ENCODE data around the gene WNT1. TPM values are rescaled to one million over a fixed set of nuclear protein-coding genes. Genes with fewer than 3 reads are reported as not detected.

WNT1 gene
- total and polyA plus RNA-seq, 2 donors (not counting 3 experiments of a cell fraction or from before 2014, with no cell fraction given), result not detected

DNA sequence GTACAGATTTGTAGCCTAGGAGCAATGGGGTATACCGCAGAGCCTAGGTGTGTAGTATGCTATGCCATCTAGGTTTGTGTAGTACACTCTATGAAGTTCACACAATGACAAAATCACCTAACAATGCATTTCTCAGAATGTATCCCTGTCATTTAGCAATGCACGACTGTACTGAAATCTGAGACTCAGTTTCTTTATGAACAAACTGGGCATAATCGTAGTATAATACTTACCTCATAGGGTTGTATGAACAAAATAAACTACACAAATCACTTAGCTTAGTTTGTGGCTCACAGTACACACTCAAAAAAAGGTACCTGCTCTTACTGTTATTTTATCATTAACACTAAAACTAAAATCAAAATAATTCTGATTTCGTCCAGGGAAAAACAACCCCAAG is 47.3 kb downstream of the WNT1 start:
- Histone ChIP-seq H3K9ac (replicated peaks; ENCODE audit: extremely low read depth, insufficient read depth, low read length) (no peak overlapping the region), H3K9me1 (replicated peaks; ENCODE audit: control insufficient read depth, extremely low read depth, insufficient read depth, low read length) (no peaks in the 10 kb centered on the region), H3K4me2 (ENCODE audit: insufficient read depth, low read length) (no peak overlapping the region), H3K27me3 (ENCODE audit: control insufficient read depth in 2 of 2, insufficient read depth in 2 of 2, low read length in 2 of 2) (no peaks in the 10 kb centered on the region), H3K79me2 (ENCODE audit: control insufficient read depth, insufficient read depth, low read length) (no peaks in the 10 kb centered on the region), H3K4me3 (replicated peaks in 1 of 3; ENCODE audit: insufficient read depth in 1 of 3, low read depth in 1 of 3, low read length in 3 of 3) (no peak overlapping the region), H3K27ac (ENCODE audit: insufficient read depth, low read depth, low read length) (no peak overlapping the region), H3K36me3 (ENCODE audit: control insufficient read depth in 2 of 2, extremely low read depth in 1 of 2, insufficient read depth in 2 of 2, low read length in 2 of 2) (peaks cover 31 to 64% of the 10 kb centered on the region in 2 experiments), H3K9me3 (replicated peaks; ENCODE audit: control insufficient read depth, insufficient read depth, low read length) (no peaks in the 10 kb centered on the region), H4K20me1 (replicated peaks; ENCODE audit: control insufficient read depth, extremely low read depth, insufficient read depth, low read length) (no peaks in the 10 kb centered on the region), H3K4me1 (ENCODE audit: control insufficient read depth, extremely low read depth, insufficient read depth, low read length) (no peaks in the 10 kb centered on the region), H2AFZ (ENCODE audit: low read depth, low read length) (no peak overlapping the region)
- dilution Hi-C loops (cut with MboI; ENCODE audit: extremely low pct_ligation_motif_present, low sequenced_read_pairs), result no loop called here
- BruUV-seq (replicated peaks), result no TSS peak
- DNase-seq (ENCODE audit: low read depth, low spot score), result no peak
- CTCF ChIA-PET, result interaction anchor here (2.0 kb wide), 1 partner anchor 18 kb away, joined by 7 read pairs; no protein-coding TSS in a partner anchor
- no peak for TF ChIP-seq MAX (IDR thresholded peaks at IDR 0.05; ENCODE audit: insufficient read depth, insufficient read length)
- intact Hi-C loops (cut with micrococcal nuclease), result no loop called here
- POLR2A ChIA-PET, result no interaction called here
- FAIRE-seq, result no peak

- CTCF ChIA-PET, result interaction anchor here (2.0 kb wide), 1 partner anchor 17 kb away, joined by 7 read pairs; no protein-coding TSS in a partner anchor
Observed at GRCh38 chr12:49026101-49026500, 48.0 kb downstream of the WNT1 start.

More at GRCh38 chr12:49026101-49026500, 48.0 kb downstream of the WNT1 start:
- FAIRE-seq, result no peak
- Histone ChIP-seq H3K4me3 (replicated peaks in 1 of 3; ENCODE audit: insufficient read depth in 1 of 3, low read depth in 1 of 3, low read length in 3 of 3) (no peak overlapping the region), H3K4me1 (ENCODE audit: control insufficient read depth, extremely low read depth, insufficient read depth, low read length) (no peaks in the 10 kb centered on the region), H3K4me2 (ENCODE audit: insufficient read depth, low read length) (no peak overlapping the region), H2AFZ (ENCODE audit: low read depth, low read length) (no peak overlapping the region), H3K9ac (replicated peaks; ENCODE audit: extremely low read depth, insufficient read depth, low read length) (no peak overlapping the region), H3K36me3 (ENCODE audit: control insufficient read depth in 2 of 2, extremely low read depth in 1 of 2, insufficient read depth in 2 of 2, low read length in 2 of 2) (peaks cover 33 to 70% of the 10 kb centered on the region in 2 experiments), H3K9me1 (replicated peaks; ENCODE audit: control insufficient read depth, extremely low read depth, insufficient read depth, low read length) (no peaks in the 10 kb centered on the region), H3K27ac (ENCODE audit: insufficient read depth, low read depth, low read length) (no peak overlapping the region), H4K20me1 (replicated peaks; ENCODE audit: control insufficient read depth, extremely low read depth, insufficient read depth, low read length) (no peaks in the 10 kb centered on the region), H3K27me3 (ENCODE audit: control insufficient read depth in 2 of 2, insufficient read depth in 2 of 2, low read length in 2 of 2) (no peaks in the 10 kb centered on the region), H3K79me2 (ENCODE audit: control insufficient read depth, insufficient read depth, low read length) (no peaks in the 10 kb centered on the region), H3K9me3 (replicated peaks; ENCODE audit: control insufficient read depth, insufficient read depth, low read length) (no peaks in the 10 kb centered on the region)
- TF ChIP-seq CTCF (IDR thresholded peaks at IDR 0.05; ENCODE audit: extremely low read depth in 1 of 2, insufficient read depth in 1 of 2, low read depth in 1 of 2, low read length in 2 of 2), result no peak
- TF ChIP-seq POLR2AphosphoS5 (IDR thresholded peaks at IDR 0.05; ENCODE audit: insufficient read depth, low read depth, low read length), result no peak
- no peak for TF ChIP-seq POLR2A (IDR thresholded peaks at IDR 0.05; ENCODE audit: low read depth, low read length)
- no peak for TF ChIP-seq GATA2 (IDR thresholded peaks at IDR 0.05; ENCODE audit: insufficient read depth, insufficient read length, low read depth, low read length)
- TF ChIP-seq JUN (IDR thresholded peaks at IDR 0.05; ENCODE audit: borderline replicate concordance, insufficient read depth, insufficient read length, low read depth), result no peak
- TF ChIP-seq MAX (IDR thresholded peaks at IDR 0.05; ENCODE audit: insufficient read depth, insufficient read length), result no peak
- no peak for TF ChIP-seq MYC (IDR thresholded peaks at IDR 0.05; ENCODE audit: low read depth, low read length)
- no TSS peak for BruUV-seq (replicated peaks)
- dilution Hi-C loops (cut with MboI; ENCODE audit: extremely low pct_ligation_motif_present, low sequenced_read_pairs), result no loop called here
- no peak for DNase-seq (ENCODE audit: low read depth, low spot score)
- POLR2A ChIA-PET, result interaction anchor here (0.9 kb wide), 1 partner anchor 13 kb away, joined by 3 read pairs; no protein-coding TSS in a partner anchor
- intact Hi-C loops (cut with micrococcal nuclease), result no loop called here

Measured in endothelial cell of umbilical vein (primary cell).